Measurements from ENCODE around the gene SIGLEC14. TPM values are rescaled to one million over a fixed set of nuclear protein-coding genes. Genes with fewer than 3 reads are reported as not detected.
A peak's percentile ranks its signal among the peaks of the same experiment; 100 is the strongest.

The SIGLEC14 gene
- total RNA-seq, 1 donor = not detected

DNA sequence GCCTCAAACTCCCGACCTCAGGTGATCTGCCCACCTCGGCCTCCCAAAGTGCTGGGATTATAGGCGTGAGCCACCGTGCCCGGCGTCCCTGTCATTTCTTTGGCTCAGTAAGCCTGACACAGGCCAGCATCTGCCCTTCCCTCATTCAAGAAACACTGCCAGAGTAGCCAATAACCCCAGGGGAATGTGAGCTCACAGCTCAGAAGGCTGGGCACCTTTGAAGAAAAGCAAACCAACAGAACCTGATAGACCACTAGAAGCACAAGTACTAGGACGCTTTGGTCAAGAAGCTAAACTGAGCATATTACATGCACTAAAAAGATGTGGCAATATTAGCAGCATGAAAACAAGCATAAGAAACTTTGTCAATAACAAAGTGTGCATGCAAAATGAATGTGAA is 30.6 kb downstream of the SIGLEC14 start:
- no peaks in the 10 kb centered on the region for H3K27me3 ChIP-seq (ENCODE audit: insufficient read depth, low read length)
- H3K4me3 ChIP-seq (ENCODE audit: insufficient read depth, low read length) = no peak overlapping the region
- TF ChIP-seq, protein P1, sequence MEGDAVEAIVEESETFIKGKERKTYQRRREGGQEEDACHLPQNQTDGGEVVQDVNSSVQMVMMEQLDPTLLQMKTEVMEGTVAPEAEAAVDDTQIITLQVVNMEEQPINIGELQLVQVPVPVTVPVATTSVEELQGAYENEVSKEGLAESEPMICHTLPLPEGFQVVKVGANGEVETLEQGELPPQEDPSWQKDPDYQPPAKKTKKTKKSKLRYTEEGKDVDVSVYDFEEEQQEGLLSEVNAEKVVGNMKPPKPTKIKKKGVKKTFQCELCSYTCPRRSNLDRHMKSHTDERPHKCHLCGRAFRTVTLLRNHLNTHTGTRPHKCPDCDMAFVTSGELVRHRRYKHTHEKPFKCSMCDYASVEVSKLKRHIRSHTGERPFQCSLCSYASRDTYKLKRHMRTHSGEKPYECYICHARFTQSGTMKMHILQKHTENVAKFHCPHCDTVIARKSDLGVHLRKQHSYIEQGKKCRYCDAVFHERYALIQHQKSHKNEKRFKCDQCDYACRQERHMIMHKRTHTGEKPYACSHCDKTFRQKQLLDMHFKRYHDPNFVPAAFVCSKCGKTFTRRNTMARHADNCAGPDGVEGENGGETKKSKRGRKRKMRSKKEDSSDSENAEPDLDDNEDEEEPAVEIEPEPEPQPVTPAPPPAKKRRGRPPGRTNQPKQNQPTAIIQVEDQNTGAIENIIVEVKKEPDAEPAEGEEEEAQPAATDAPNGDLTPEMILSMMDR (IDR thresholded peaks at IDR 0.05; ENCODE audit: extremely low read depth, low read depth, low read length) = no peak

DNA sequence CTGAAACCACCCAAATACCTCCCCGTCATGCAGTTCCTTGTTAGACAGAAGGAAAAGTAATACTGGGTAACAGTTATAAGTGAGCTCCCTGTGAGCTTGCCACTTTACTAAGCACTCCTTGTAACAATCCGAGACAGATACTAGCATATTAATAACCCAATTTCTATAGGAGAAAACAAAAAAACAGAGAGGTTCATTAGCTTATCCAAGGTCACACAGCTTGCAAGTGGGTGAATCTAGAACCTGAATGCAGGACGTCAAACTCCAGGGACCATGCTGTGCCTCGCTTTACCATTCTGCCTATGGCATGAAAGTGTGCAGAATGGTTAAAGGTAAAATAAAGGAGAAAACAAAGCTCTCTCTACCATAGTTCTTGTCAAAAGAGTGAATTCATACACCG is 31.8 kb downstream of the SIGLEC14 start:
- Histone ChIP-seq H3K9me3 (ENCODE audit: low read depth, low read length) (no peaks in the 10 kb centered on the region), H3K27me3 (ENCODE audit: insufficient read depth, low read length) (no peaks in the 10 kb centered on the region), H2AFZ (ENCODE audit: low read length) (no peak overlapping the region), H3K79me2 (ENCODE audit: insufficient read depth, low read length) (no peaks in the 10 kb centered on the region), H3K36me3 (ENCODE audit: insufficient read depth, low read length) (no peaks in the 10 kb centered on the region), H4K20me1 (ENCODE audit: insufficient read depth, low read length) (no peaks in the 10 kb centered on the region), H3K4me3 (ENCODE audit: insufficient read depth, low read length) (no peak overlapping the region), H3K27ac (ENCODE audit: low read depth, low read length) (no peak overlapping the region), H3K4me2 (ENCODE audit: insufficient read depth, low read length) (no peak overlapping the region), H3K4me1 (ENCODE audit: insufficient read depth, low read length) (no peaks in the 10 kb centered on the region)
- TF ChIP-seq, protein P1 (IDR thresholded peaks at IDR 0.05; ENCODE audit: extremely low read depth, low read depth, low read length) = no peak
- no peak for DNase-seq (ENCODE audit: insufficient read length, low spot score, missing footprints)

More for the DNA sequence above, 30.6 kb downstream of the SIGLEC14 start:
- Histone ChIP-seq H3K9me3 (ENCODE audit: low read depth, low read length) (no peaks in the 10 kb centered on the region), H3K27ac (ENCODE audit: low read depth, low read length) (no peak overlapping the region), H4K20me1 (ENCODE audit: insufficient read depth, low read length) (no peaks in the 10 kb centered on the region), H3K4me1 (ENCODE audit: insufficient read depth, low read length) (no peaks in the 10 kb centered on the region), H2AFZ (ENCODE audit: low read length) (no peak overlapping the region), H3K79me2 (ENCODE audit: insufficient read depth, low read length) (no peaks in the 10 kb centered on the region), H3K4me2 (ENCODE audit: insufficient read depth, low read length) (no peak overlapping the region), H3K36me3 (ENCODE audit: insufficient read depth, low read length) (no peaks in the 10 kb centered on the region)
- no peak for DNase-seq (ENCODE audit: insufficient read length, low spot score, missing footprints)

DNA sequence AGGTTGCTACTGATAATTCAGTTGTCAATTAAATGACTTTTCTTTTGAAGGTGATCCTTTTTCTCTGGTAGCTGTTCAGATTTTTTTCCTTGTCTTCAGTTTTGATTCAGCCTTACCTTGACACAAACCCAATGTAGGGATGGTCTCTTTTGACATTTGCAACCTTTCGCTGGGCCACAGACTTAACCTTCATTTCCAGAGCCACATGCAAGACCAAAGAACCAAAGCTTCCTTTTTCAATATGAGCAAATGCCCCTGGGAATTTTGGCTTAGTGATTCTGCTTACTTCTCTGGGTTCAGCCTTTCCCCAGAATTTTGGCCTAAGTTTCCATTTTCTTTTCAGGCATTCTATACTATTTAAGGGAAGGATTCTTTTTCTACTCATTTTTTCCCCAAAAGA is 36.0 kb downstream of the SIGLEC14 start:
- no peak overlapping the region for H2AFZ ChIP-seq (ENCODE audit: low read length)
- no peaks in the 10 kb centered on the region for H3K27me3 ChIP-seq (ENCODE audit: insufficient read depth, low read length)
- H3K27ac ChIP-seq (ENCODE audit: low read depth, low read length) = no peak overlapping the region
- TF ChIP-seq, protein P1 (IDR thresholded peaks at IDR 0.05; ENCODE audit: extremely low read depth, low read depth, low read length) = no peak
- H3K4me3 ChIP-seq (ENCODE audit: insufficient read depth, low read length) = no peak overlapping the region
- no peak for DNase-seq (ENCODE audit: insufficient read length, low spot score, missing footprints)
- no peaks in the 10 kb centered on the region for H3K9me3 ChIP-seq (ENCODE audit: low read depth, low read length)
- no peaks in the 10 kb centered on the region for H4K20me1 ChIP-seq (ENCODE audit: insufficient read depth, low read length)
- H3K4me2 ChIP-seq (ENCODE audit: insufficient read depth, low read length) = no peak overlapping the region
- H3K36me3 ChIP-seq (ENCODE audit: insufficient read depth, low read length) = no peaks in the 10 kb centered on the region
- H3K79me2 ChIP-seq (ENCODE audit: insufficient read depth, low read length) = no peaks in the 10 kb centered on the region
- no peaks in the 10 kb centered on the region for H3K4me1 ChIP-seq (ENCODE audit: insufficient read depth, low read length)

DNA sequence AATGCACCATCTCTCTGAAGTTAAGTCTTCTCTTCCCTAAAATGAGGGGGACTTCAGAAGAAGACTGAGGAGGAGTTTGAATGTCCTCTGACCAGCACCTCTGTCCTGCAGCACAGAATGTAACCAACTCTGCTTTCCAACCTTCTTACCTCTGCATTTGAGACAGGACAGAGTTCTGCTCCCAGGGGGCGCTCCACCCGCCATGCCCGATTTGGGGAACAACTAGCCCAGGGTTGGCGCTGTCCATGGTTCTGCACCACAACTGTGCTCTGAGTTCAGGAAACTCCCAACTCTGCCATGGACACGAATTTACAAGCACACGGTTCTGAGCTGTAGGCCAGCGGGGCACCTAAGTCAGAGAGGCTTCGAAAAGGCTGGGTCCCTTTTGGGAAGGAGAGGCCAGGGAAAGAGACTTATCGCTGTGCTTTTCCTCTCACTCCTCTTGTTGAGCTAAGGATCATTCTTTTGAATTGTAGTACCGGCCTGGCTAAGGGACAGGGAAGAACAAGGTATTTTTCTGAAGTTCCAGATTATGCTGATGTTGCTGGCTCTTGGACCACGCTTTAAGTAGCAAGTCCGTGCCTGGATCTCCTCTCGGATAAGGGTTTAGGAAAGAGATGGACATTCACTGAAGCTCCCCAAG is 38.6 kb downstream of the SIGLEC14 start:
- Histone ChIP-seq H3K4me1 (ENCODE audit: insufficient read depth, low read length) (no peaks in the 10 kb centered on the region), H3K27me3 (ENCODE audit: insufficient read depth, low read length) (no peaks in the 10 kb centered on the region), H3K4me2 (ENCODE audit: insufficient read depth, low read length) (no peak overlapping the region), H3K27ac (ENCODE audit: low read depth, low read length) (no peak overlapping the region), H2AFZ (ENCODE audit: low read length) (no peak overlapping the region), H3K36me3 (ENCODE audit: insufficient read depth, low read length) (no peaks in the 10 kb centered on the region), H3K9me3 (ENCODE audit: low read depth, low read length) (no peaks in the 10 kb centered on the region), H3K4me3 (ENCODE audit: insufficient read depth, low read length) (no peak overlapping the region), H4K20me1 (ENCODE audit: insufficient read depth, low read length) (no peaks in the 10 kb centered on the region), H3K79me2 (ENCODE audit: insufficient read depth, low read length) (no peaks in the 10 kb centered on the region)
- peak; percentile 91 for DNase-seq (ENCODE audit: insufficient read length, low spot score, missing footprints)
- TF ChIP-seq, protein P1 (IDR thresholded peaks at IDR 0.05; ENCODE audit: extremely low read depth, low read depth, low read length) = peak; percentile 88

Measured in osteoblast (primary cell).